HFFc6 (cell line): ENCODE measurements around the gene DLG2. TPM values are rescaled to one million over a fixed set of nuclear protein-coding genes. Genes with fewer than 3 reads are reported as not detected.

Experiments
- DNase-seq: peaks from one replicate; pipeline ENCODE4 v3.0.0-alpha.2; 2018
- H3K27ac Mint-ChIP-seq: 2 replicates; pipeline ENCODE4 v1.8.0; 2020; ENCODE audit warnings: mild to moderate bottlenecking, mixed read lengths
- H3K27me3 Mint-ChIP-seq: 2 replicates; pipeline ENCODE4 v1.8.0; 2021; ENCODE audit warnings: mild to moderate bottlenecking, moderate library complexity, mixed read lengths; ENCODE audit not compliant: insufficient read depth
- H3K36me3 Mint-ChIP-seq: 2 replicates; pipeline ENCODE4 v1.8.0; 2021; ENCODE audit warnings: low read depth, mixed read lengths
- H3K4me1 Mint-ChIP-seq: 2 replicates; pipeline ENCODE4 v1.8.0; 2020; ENCODE audit warnings: low read depth, mixed read lengths
- H3K4me3 Mint-ChIP-seq: 2 replicates; pipeline ENCODE4 v1.8.0; 2020; ENCODE audit warnings: mild to moderate bottlenecking, moderate library complexity, mixed read lengths
- H3K9me3 Mint-ChIP-seq: 2 replicates; pipeline ENCODE4 v1.8.0; 2020; ENCODE audit warnings: mild to moderate bottlenecking, mixed read lengths
- CTCF ChIP-seq: fragments of 200-600 bp; sonication (generic); IDR thresholded peaks from 2 replicates; pipeline ENCODE4 v1.5.0; 2021; ENCODE audit warnings: antibody characterized with exemption, mild to moderate bottlenecking
- total RNA-seq, 6 experiments: library from RNA; stranded (reverse); fragmentation: NEBNext Ultra II Directional; extraction: Animal tissue kit (Norgen Biotek cat#: 25700); gene quantifications; 2 replicates in 1 of 6; 3 replicates in 5 of 6; pipeline ENCODE4 v1.2.3, GENCODE V29; 2021

DLG2 gene
- total RNA-seq, 6 experiments from 2014 or later, result 0.39 to 1.00 (median 0.80) TPM; not detected in 1

GRCh38 chr11:84438565-84438964 lies 1188.6 kb downstream of the DLG2 start:
- DNase-seq, result no peak
- no peaks in the 10 kb centered on the region for H3K27me3 Mint-ChIP-seq
- H3K27ac Mint-ChIP-seq, result no peak overlapping the region
- H3K4me3 Mint-ChIP-seq, result no peak overlapping the region
- H3K4me1 Mint-ChIP-seq, result no peaks in the 10 kb centered on the region
- H3K9me3 Mint-ChIP-seq, result peaks cover 23% of the 10 kb centered on the region
- no peaks in the 10 kb centered on the region for H3K36me3 Mint-ChIP-seq
- TF ChIP-seq CTCF, result no peak

GRCh38 chr11:84437071-84437980 lies 1189.8 kb downstream of the DLG2 start:
- H3K27me3 Mint-ChIP-seq, result no peaks in the 10 kb centered on the region
- no peak overlapping the region for H3K4me3 Mint-ChIP-seq
- no peaks in the 10 kb centered on the region for H3K36me3 Mint-ChIP-seq
- no peak overlapping the region for H3K27ac Mint-ChIP-seq
- H3K9me3 Mint-ChIP-seq, result peaks cover 32% of the 10 kb centered on the region
- no peak for DNase-seq
- H3K4me1 Mint-ChIP-seq, result no peaks in the 10 kb centered on the region
- TF ChIP-seq CTCF, result no peak

DNA sequence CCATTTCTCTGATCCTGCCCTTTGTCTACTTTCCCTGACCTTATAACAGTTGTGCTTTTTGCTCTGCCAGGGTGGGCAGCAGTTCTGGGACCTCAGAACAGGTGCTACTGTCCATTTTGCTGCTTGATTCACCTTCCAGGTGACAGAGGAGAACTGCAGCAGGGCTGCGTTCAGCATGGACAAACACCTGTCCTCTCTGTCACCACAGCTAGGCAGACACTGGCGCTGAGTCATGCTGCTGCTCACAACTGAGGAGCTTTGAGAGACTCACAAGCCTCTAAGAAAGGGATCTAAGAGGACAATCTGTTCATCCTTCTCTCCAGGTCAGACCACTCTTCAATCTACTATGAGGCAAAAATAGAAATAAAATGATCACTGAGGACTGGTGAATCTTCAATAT lies 1196.5 kb downstream of the DLG2 start:
- TF ChIP-seq CTCF, result no peak
- Mint-ChIP-seq H3K4me1 (no peaks in the 10 kb centered on the region), H3K9me3 (peaks cover 39% of the 10 kb centered on the region), H3K36me3 (no peaks in the 10 kb centered on the region), H3K27ac (no peak overlapping the region), H3K27me3 (no peaks in the 10 kb centered on the region; the same call in 1 of the 2 replicates), H3K4me3 (no peak overlapping the region)
- DNase-seq, result no peak

GRCh38 chr11:84425673-84426072 lies 1201.5 kb downstream of the DLG2 start:
- no peaks in the 10 kb centered on the region for H3K36me3 Mint-ChIP-seq
- peaks cover 30% of the 10 kb centered on the region for H3K9me3 Mint-ChIP-seq
- no peak overlapping the region for H3K27ac Mint-ChIP-seq
- no peak for TF ChIP-seq CTCF
- no peaks in the 10 kb centered on the region; the same call in 1 of the 2 replicates for H3K27me3 Mint-ChIP-seq
- no peak for DNase-seq
- H3K4me3 Mint-ChIP-seq, result no peak overlapping the region
- no peaks in the 10 kb centered on the region for H3K4me1 Mint-ChIP-seq

DNA sequence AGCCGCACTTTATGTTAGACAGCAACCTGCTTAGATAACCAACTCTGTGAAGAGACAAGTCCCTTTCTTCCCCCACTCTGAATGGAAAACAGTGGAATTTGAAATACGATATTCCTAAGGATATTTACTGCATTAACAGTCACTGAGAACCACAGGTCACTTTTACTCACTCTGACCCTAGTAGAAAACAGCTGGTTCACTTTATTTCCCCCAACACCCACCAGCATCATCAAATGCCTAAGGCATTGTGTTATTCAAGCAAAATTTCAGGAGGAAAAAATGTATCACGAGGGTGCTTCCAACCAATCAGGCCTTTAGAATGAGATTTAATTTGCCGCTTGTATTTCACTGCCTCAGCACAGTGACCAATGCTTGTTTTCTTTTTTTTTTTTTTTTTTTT lies 1206.9 kb downstream of the DLG2 start:
- H3K27me3 Mint-ChIP-seq, result no peaks in the 10 kb centered on the region; the same call in 1 of the 2 replicates
- no peaks in the 10 kb centered on the region for H3K4me1 Mint-ChIP-seq
- no peaks in the 10 kb centered on the region for H3K36me3 Mint-ChIP-seq
- H3K9me3 Mint-ChIP-seq, result peaks cover 24% of the 10 kb centered on the region
- TF ChIP-seq CTCF, result no peak
- no peak for DNase-seq
- H3K27ac Mint-ChIP-seq, result no peak overlapping the region
- H3K4me3 Mint-ChIP-seq, result no peak overlapping the region
